Natural killer cell (primary cell): Measurements from ENCODE around the gene SYT15B. TPM values are rescaled to one million over a fixed set of nuclear protein-coding genes. Genes with fewer than 3 reads are reported as not detected.
"Not testable (repeated sequence)": the region's sequence is repeated elsewhere in the genome, so short reads cannot be mapped to it uniquely, and the experiment has no call there.

Experiments used
- ATAC-seq, 3 donors: fragments of 150-1000 bp in 2 of 3; fragments of 200-7000 bp in 1 of 3; cut with Tn5 transposase; 1 replicate in 1 of 3; 2 replicates in 2 of 3; pipeline ENCODE4 v1.10.0; 2021; ENCODE audit warnings: mild to moderate bottlenecking in 2 of 3, moderate library complexity in 2 of 3
- DNase-seq, 2 donors: peaks; one replicate each; pipeline versions ENCODE4 v3.0.0 to v3.0.0-alpha.2; 2013 to 2021; ENCODE audit warnings: mixed read lengths in 1 of 2
- H3K27ac ChIP-seq: one replicate; pipeline ENCODE4 v1.5.1; 2013; ENCODE audit warnings: mild to moderate bottlenecking, low read length
- H3K27me3 ChIP-seq: one replicate; pipeline ENCODE4 v1.6.1; 2013; ENCODE audit warnings: low read length; ENCODE audit not compliant: control insufficient read depth, insufficient read depth
- H3K36me3 ChIP-seq: one replicate; pipeline ENCODE4 v1.6.1; 2013; ENCODE audit warnings: low read length; ENCODE audit not compliant: control insufficient read depth, insufficient read depth
- H3K4me1 ChIP-seq: one replicate; pipeline ENCODE4 v1.6.1; 2013; ENCODE audit warnings: low read length; ENCODE audit not compliant: control insufficient read depth, insufficient read depth
- H3K4me3 ChIP-seq: one replicate; pipeline ENCODE4 v1.5.1; 2013; ENCODE audit warnings: low read length
- H3K9me3 ChIP-seq: one replicate; pipeline ENCODE4 v1.6.1; 2013; ENCODE audit warnings: low read length; ENCODE audit not compliant: control insufficient read depth, insufficient read depth
- H3K27ac Mint-ChIP-seq, 2 donors: one replicate each; pipeline ENCODE4 v1.8.0; 2022; ENCODE audit warnings: mild to moderate bottlenecking in 2 of 2, mixed read lengths in 2 of 2, moderate library complexity in 1 of 2
- H3K27me3 Mint-ChIP-seq, 2 donors: one replicate each; pipeline ENCODE4 v1.8.0; 2022; ENCODE audit warnings: low read depth in 2 of 2, mixed read lengths in 2 of 2
- H3K36me3 Mint-ChIP-seq: one replicate; pipeline ENCODE4 v1.8.0; 2022; ENCODE audit warnings: mixed read lengths
- H3K4me1 Mint-ChIP-seq, 2 donors: one replicate each; pipeline ENCODE4 v1.8.0; 2022; ENCODE audit warnings: mixed read lengths in 2 of 2
- H3K4me3 Mint-ChIP-seq: one replicate; pipeline ENCODE4 v1.8.0; 2022; ENCODE audit warnings: mild to moderate bottlenecking, moderate library complexity, mixed read lengths
- H3K9me3 Mint-ChIP-seq, 2 donors: one replicate each; pipeline ENCODE4 v1.8.0; 2022; ENCODE audit warnings: mixed read lengths in 2 of 2
- WGBS: methylation state at CpG from one replicate; pipeline ENCODE4 v1.1.7; 2013; ENCODE audit warnings: missing lambda C conversion rate; ENCODE audit not compliant: insufficient coverage; 5-methylcytosine and 5-hydroxymethylcytosine counted together
- intact Hi-C: fragments of 100-400 bp; cut with micrococcal nuclease; formaldehyde crosslinking; loops from one replicate; pipeline ENCODE4 v1.14.2; 2022
- total RNA-seq, 4 donors: library from RNA; stranded (reverse); fragments of 120-200 nt in 1 of 4; gene quantifications; one replicate each; pipeline versions ENCODE4 v1.2.3 to v1.2.4, GENCODE V29; 2013 to 2022

Gene SYT15B
- total RNA-seq, result under 1 TPM in 2 of 3 donors, not detected in 1; 0.09 to 0.43 TPM
- total RNA-seq (2013), result not detected

GRCh38 chr10:47763554-47764175 lies at the start of gene SYT15B:
SYT15B (minus strand) TSS chr10:47763592; CDS start chr10:47762640, 952 bp downstream.
- ATAC-seq, H3K9me3 Mint-ChIP-seq, intact Hi-C loops, H3K4me1 ChIP-seq, H3K36me3 Mint-ChIP-seq, H3K27me3 Mint-ChIP-seq, H3K27ac ChIP-seq, H3K27ac Mint-ChIP-seq, DNase-seq, H3K4me3 ChIP-seq, H3K36me3 ChIP-seq, H3K4me1 Mint-ChIP-seq, H3K4me3 Mint-ChIP-seq, H3K9me3 ChIP-seq, H3K27me3 ChIP-seq: not testable (repeated sequence)
- 83% methylated on average over 20 of the region's 33 CpGs for WGBS

- ATAC-seq, H3K4me3 Mint-ChIP-seq, H3K27ac ChIP-seq, intact Hi-C loops, H3K9me3 ChIP-seq, H3K4me1 Mint-ChIP-seq, H3K27me3 ChIP-seq, H3K4me3 ChIP-seq, H3K27me3 Mint-ChIP-seq, DNase-seq, H3K9me3 Mint-ChIP-seq, H3K36me3 Mint-ChIP-seq, H3K36me3 ChIP-seq, H3K4me1 ChIP-seq, H3K27ac Mint-ChIP-seq: not testable (repeated sequence)
- WGBS, result no CpG with 5 or more reads among the region's 4 CpGs
Observed at GRCh38 chr10:47779590-47779989, 16.2 kb upstream of the SYT15B start.

- peak in 1 of 2 donors; percentile 18 for DNase-seq
- H3K36me3 Mint-ChIP-seq, H3K27me3 ChIP-seq, H3K4me1 Mint-ChIP-seq, H3K9me3 ChIP-seq, H3K4me1 ChIP-seq, H3K27me3 Mint-ChIP-seq, intact Hi-C loops, H3K27ac Mint-ChIP-seq, H3K4me3 ChIP-seq, H3K9me3 Mint-ChIP-seq, H3K4me3 Mint-ChIP-seq, ATAC-seq, H3K27ac ChIP-seq, H3K36me3 ChIP-seq: not testable (repeated sequence)
- 0% methylated on average over 3 of the region's 6 CpGs for WGBS
Observed at GRCh38 chr10:47775361-47776231, 12.2 kb upstream of the SYT15B start.

GRCh38 chr10:47770745-47771144 lies 7.4 kb upstream of the SYT15B start:
- H3K4me1 ChIP-seq, H3K9me3 ChIP-seq, H3K4me3 ChIP-seq, H3K27ac ChIP-seq, H3K27me3 ChIP-seq, H3K36me3 Mint-ChIP-seq, ATAC-seq, H3K27ac Mint-ChIP-seq, H3K27me3 Mint-ChIP-seq, H3K4me1 Mint-ChIP-seq, intact Hi-C loops, DNase-seq, H3K36me3 ChIP-seq, H3K4me3 Mint-ChIP-seq, H3K9me3 Mint-ChIP-seq: not testable (repeated sequence)
- no CpG with 5 or more reads among the region's 2 CpGs for WGBS

- H3K4me3 ChIP-seq, H3K9me3 ChIP-seq, H3K36me3 ChIP-seq, H3K27ac ChIP-seq, H3K4me3 Mint-ChIP-seq, intact Hi-C loops, H3K27ac Mint-ChIP-seq, ATAC-seq, H3K27me3 ChIP-seq, H3K36me3 Mint-ChIP-seq, H3K27me3 Mint-ChIP-seq, H3K4me1 Mint-ChIP-seq, H3K4me1 ChIP-seq, H3K9me3 Mint-ChIP-seq: not testable (repeated sequence)
- 83% methylated on average over 4 of the region's 7 CpGs for WGBS
- DNase-seq, result peak in 1 of 2 donors; percentile 0
Observed at GRCh38 chr10:47768578-47769115, 5.3 kb upstream of the SYT15B start.

GRCh38 chr10:47768085-47768484 lies 4.7 kb upstream of the SYT15B start:
- H3K36me3 Mint-ChIP-seq, intact Hi-C loops, H3K4me1 Mint-ChIP-seq, H3K27ac ChIP-seq, H3K4me3 ChIP-seq, ATAC-seq, H3K36me3 ChIP-seq, H3K27ac Mint-ChIP-seq, H3K4me1 ChIP-seq, DNase-seq, H3K4me3 Mint-ChIP-seq, H3K27me3 ChIP-seq, H3K9me3 ChIP-seq, H3K27me3 Mint-ChIP-seq, H3K9me3 Mint-ChIP-seq: not testable (repeated sequence)
- WGBS, result no CpG with 5 or more reads among the region's 3 CpGs

- H3K9me3 Mint-ChIP-seq, intact Hi-C loops: not testable (repeated sequence)
- 17% methylated on average over 2 of the region's 5 CpGs for WGBS
Observed at GRCh38 chr10:47767236-47767635, 3.8 kb upstream of the SYT15B start.

More at GRCh38 chr10:47767236-47767635, 3.8 kb upstream of the SYT15B start:
- not testable (repeated sequence) for H3K27ac ChIP-seq, H3K9me3 ChIP-seq, H3K36me3 Mint-ChIP-seq, H3K36me3 ChIP-seq, H3K27me3 ChIP-seq, H3K4me1 Mint-ChIP-seq, DNase-seq, H3K4me3 Mint-ChIP-seq, ATAC-seq, H3K4me3 ChIP-seq, H3K27me3 Mint-ChIP-seq, H3K4me1 ChIP-seq, H3K27ac Mint-ChIP-seq
